H1 (cell line): Measurements from ENCODE around the gene TMC6. TPM values are rescaled to one million over a fixed set of nuclear protein-coding genes. Genes with fewer than 3 reads are reported as not detected.

Source experiments
- CTCF ChIA-PET: fragments of 300-600 bp; sonication (Branson Sonifier 250); formaldehyde crosslinking; loops from one replicate; lab custom pipeline; 2021; ENCODE audit not compliant: partially characterized antibody; lab: Charles Lee
- POLR2A ChIA-PET: fragments of 300-600 bp; sonication (Branson Sonifier 250); formaldehyde crosslinking; loops from one replicate; lab custom pipeline; 2021; ENCODE audit warnings: inconsistent platforms; ENCODE audit not compliant: partially characterized antibody; lab: Charles Lee
- DNase-seq, 2 experiments: peaks; one replicate each; pipeline versions ENCODE4 v3.0.0 to v3.0.0-alpha.2; 2010 to 2022; ENCODE audit warnings: low spot score in 2 of 2, low read depth in 1 of 2, mixed read lengths in 1 of 2
- FAIRE-seq: peaks from 2 replicates; lab custom pipeline; 2011; peaks lifted over from hg19 to GRCh38; lab: Jason Lieb, UNC
- H2AFZ ChIP-seq: 2 replicates; pipeline ENCODE4 v1.8.1; 2012; ENCODE audit warnings: low read length, inconsistent platforms
- H2AK5ac ChIP-seq: 2 replicates; pipeline ENCODE4 v1.6.1; 2013; ENCODE audit warnings: low read depth, low read length
- H2BK120ac ChIP-seq: replicated peaks from 2 replicates; pipeline ENCODE3; 2013; ENCODE audit warnings: low read depth, low read length, inconsistent platforms
- H2BK12ac ChIP-seq: 2 replicates; pipeline ENCODE4 v1.6.1; 2013; ENCODE audit warnings: low read depth, low read length
- H2BK15ac ChIP-seq: 2 replicates; pipeline ENCODE4 v1.6.1; 2013; ENCODE audit warnings: low read length
- H2BK20ac ChIP-seq: 2 replicates; pipeline ENCODE4 v1.6.1; 2013; ENCODE audit warnings: low read length
- H2BK5ac ChIP-seq: 2 replicates; pipeline ENCODE4 v1.6.1; 2013; ENCODE audit warnings: low read depth, low read length
- H3K14ac ChIP-seq: 2 replicates; pipeline ENCODE4 v1.6.1; 2013; ENCODE audit warnings: inconsistent platforms; ENCODE audit not compliant: insufficient read length
- H3K18ac ChIP-seq: 2 replicates; pipeline ENCODE4 v1.6.1; 2013; ENCODE audit warnings: low read length; ENCODE audit errors: extremely low read depth
- H3K23ac ChIP-seq: 2 replicates; pipeline ENCODE4 v1.6.1; 2013; ENCODE audit warnings: inconsistent platforms; ENCODE audit not compliant: insufficient read length
- H3K23me2 ChIP-seq: 2 replicates; pipeline ENCODE4 v1.6.1; 2013; ENCODE audit warnings: low read depth, low read length
- H3K27ac ChIP-seq: 2 replicates; pipeline ENCODE4 v1.6.1; 2011; ENCODE audit warnings: low read depth, low read length, inconsistent platforms
- H3K27me3 ChIP-seq, 4 experiments: replicated peaks in 1 of 4; 1 replicate in 1 of 4; 2 replicates in 3 of 4; pipeline versions ENCODE4 v1.6.1 to v1.8.1; 2011 to 2013; ENCODE audit warnings: low read length in 3 of 4, mild to moderate bottlenecking in 3 of 4, inconsistent platforms in 2 of 4, mixed read lengths in 2 of 4, moderate library complexity in 1 of 4; ENCODE audit not compliant: control insufficient read depth in 3 of 4, insufficient read depth in 3 of 4; ENCODE audit errors: extremely low read depth in 1 of 4
- H3K36me3 ChIP-seq, 4 experiments: 2 replicates each; pipeline versions ENCODE4 v1.6.1 to v1.8.1; 2011 to 2013; ENCODE audit warnings: mild to moderate bottlenecking in 4 of 4, low read length in 3 of 4, moderate library complexity in 2 of 4, control low read depth in 1 of 4, inconsistent platforms in 1 of 4; ENCODE audit not compliant: insufficient read depth in 4 of 4, control insufficient read depth in 2 of 4
- H3K4ac ChIP-seq: replicated peaks from 2 replicates; pipeline ENCODE3; 2013; ENCODE audit warnings: low read length, low read depth, mixed read lengths, inconsistent platforms; ENCODE audit not compliant: insufficient read length
- H3K4me1 ChIP-seq, 4 experiments: replicated peaks in 1 of 4; 1 replicate in 1 of 4; 2 replicates in 3 of 4; pipeline versions ENCODE4 v1.6.1 to v1.8.1; 2011 to 2013; ENCODE audit warnings: low read length in 3 of 4, inconsistent platforms in 2 of 4, mixed read lengths in 1 of 4; ENCODE audit not compliant: insufficient read depth in 4 of 4, control insufficient read depth in 3 of 4
- H3K4me2 ChIP-seq, 2 experiments: 2 replicates each; pipeline versions ENCODE4 v1.6.1 to v1.8.1; 2011 to 2013; ENCODE audit warnings: low read depth in 2 of 2, low read length in 2 of 2, control low read depth in 1 of 2, inconsistent platforms in 1 of 2, mild to moderate bottlenecking in 1 of 2; ENCODE audit not compliant: insufficient read depth in 1 of 2
- H3K4me3 ChIP-seq, 4 experiments: fragments of 200-600, 300-600 bp in 1 of 4; sonication (generic), shearing (Covaris generic), sonication (Bioruptor Twin) in 1 of 4; 2 replicates each; pipeline versions ENCODE4 v1.5.1 to v1.8.1; 2011 to 2016; ENCODE audit warnings: low read length in 4 of 4, low read depth in 3 of 4, control low read depth in 2 of 4, inconsistent platforms in 2 of 4, mild to moderate bottlenecking in 2 of 4, mixed read lengths in 1 of 4, moderate library complexity in 1 of 4; ENCODE audit not compliant: insufficient read depth in 2 of 4; ENCODE audit errors: extremely low read depth in 1 of 4
- H3K56ac ChIP-seq: replicated peaks from 2 replicates; pipeline ENCODE3; 2013; ENCODE audit warnings: low read depth, mild to moderate bottlenecking, mixed read lengths, low read length, inconsistent platforms; ENCODE audit not compliant: insufficient read length
- H3K79me1 ChIP-seq: 2 replicates; pipeline ENCODE4 v1.6.1; 2013; ENCODE audit warnings: low read depth, low read length, control low read depth
- H3K79me2 ChIP-seq, 2 experiments: 2 replicates each; pipeline versions ENCODE4 v1.6.1 to v1.8.1; 2012 to 2013; ENCODE audit warnings: low read length in 2 of 2, mild to moderate bottlenecking in 2 of 2, inconsistent platforms in 1 of 2; ENCODE audit not compliant: insufficient read depth in 2 of 2, control insufficient read depth in 1 of 2
- H3K9ac ChIP-seq, 4 experiments: replicated peaks in 1 of 4; 1 replicate in 1 of 4; 2 replicates in 3 of 4; pipeline versions ENCODE4 v1.6.1 to v1.8.1; 2011 to 2013; ENCODE audit warnings: low read depth in 3 of 4, low read length in 3 of 4, control low read depth in 2 of 4, mild to moderate bottlenecking in 2 of 4, moderate library complexity in 2 of 4, inconsistent platforms in 1 of 4; ENCODE audit errors: extremely low read depth in 1 of 4
- H3K9me3 ChIP-seq, 2 experiments: 2 replicates each; pipeline versions ENCODE4 v1.6.1 to v1.8.1; 2012 to 2013; ENCODE audit warnings: mild to moderate bottlenecking in 2 of 2, moderate library complexity in 2 of 2, control low read depth in 1 of 2, inconsistent platforms in 1 of 2, low read depth in 1 of 2, low read length in 1 of 2, mixed read lengths in 1 of 2; ENCODE audit not compliant: insufficient read depth in 2 of 2
- H4K20me1 ChIP-seq, 2 experiments: replicated peaks in 1 of 2; 2 replicates each; pipeline versions ENCODE3 to v1.8.1; 2011 to 2013; ENCODE audit warnings: inconsistent platforms in 2 of 2, low read length in 2 of 2, mild to moderate bottlenecking in 1 of 2; ENCODE audit not compliant: insufficient read depth in 2 of 2, control insufficient read depth in 1 of 2
- H4K5ac ChIP-seq: 2 replicates; pipeline ENCODE4 v1.6.1; 2013; ENCODE audit warnings: low read length, low read depth, mixed read lengths, inconsistent platforms; ENCODE audit not compliant: insufficient read length
- H4K8ac ChIP-seq: 2 replicates; pipeline ENCODE4 v1.8.0; 2013; ENCODE audit warnings: mild to moderate bottlenecking, moderate library complexity, low read length, inconsistent platforms; ENCODE audit not compliant: insufficient read depth; ENCODE audit errors: extremely low read depth
- H4K91ac ChIP-seq: replicated peaks from 2 replicates; pipeline ENCODE3; 2013; ENCODE audit warnings: low read length, mixed read lengths, inconsistent platforms; ENCODE audit not compliant: insufficient read length
- BCL11A ChIP-seq, 2 experiments: IDR thresholded peaks; one replicate each; pipeline ENCODE4 v1.6.1; 2011; ENCODE audit warnings: low read depth in 2 of 2, low read length in 2 of 2, mild to moderate bottlenecking in 2 of 2
- CEBPB ChIP-seq: IDR thresholded peaks from 2 replicates; pipeline ENCODE4 v1.6.1; 2012; ENCODE audit warnings: low read depth, low read length
- EGR1 ChIP-seq: IDR thresholded peaks from 2 replicates; pipeline ENCODE4 v1.6.1; 2011; ENCODE audit warnings: low read depth, low read length, borderline replicate concordance
- NANOG ChIP-seq: IDR thresholded peaks from 2 replicates; pipeline ENCODE4 v1.6.1; 2011; ENCODE audit warnings: low read length, low read depth, mild to moderate bottlenecking, inconsistent platforms; ENCODE audit not compliant: insufficient read depth, poor library complexity, severe bottlenecking
- NRF1 ChIP-seq: IDR thresholded peaks from 2 replicates; pipeline ENCODE4 v1.6.1; 2011; ENCODE audit warnings: mild to moderate bottlenecking, low read depth, low read length, improper control_type of control experiment
- WGBS, 2 experiments: shearing (Covaris generic) in 1 of 2; methylation state at CpG; one replicate each; pipeline versions ENCODE4 v1.1.6 to v1.1.7; 2013 to 2015; ENCODE audit warnings: low lambda C conversion rate in 2 of 2, mixed read lengths in 2 of 2, inconsistent platforms in 1 of 2, low coverage in 1 of 2, missing lambda C conversion rate in 1 of 2; ENCODE audit not compliant: insufficient replicate concordance in 2 of 2, insufficient coverage in 1 of 2, insufficient read length in 1 of 2; ENCODE audit errors: extremely low coverage in 1 of 2, missing lambda C conversion rate in 1 of 2; 5-methylcytosine and 5-hydroxymethylcytosine counted together
- polyA plus RNA-seq, 7 experiments: library from polyadenylated mRNA; depleted of rRNA in 3 of 7; stranded (reverse) in 5 of 7; unstranded in 2 of 7; fragments of >200 nt in 5 of 7; fragments of 200-250 nt in 2 of 7; gene quantifications; 1 replicate in 5 of 7; 2 replicates in 1 of 7; 4 replicates in 1 of 7; pipeline versions ENCODE4 v1.2.1 to v1.2.3, GENCODE V29; 2011 to 2013; ENCODE audit warnings: missing spikeins in 2 of 7, mixed read lengths in 2 of 7
- total RNA-seq: library from RNA; stranded (reverse); fragmentation: NEBNext Ultra II Directional; extraction: Animal tissue kit (Norgen Biotek cat#: 25700); gene quantifications from 2 replicates; pipeline ENCODE4 v1.2.1, GENCODE V29; 2021

Gene TMC6
- total and polyA plus RNA-seq, 2 of the 8 experiments (the other 6 are each of a cell fraction or from before 2014, with no cell fraction given) = 39.4 to 77.6 TPM

DNA sequence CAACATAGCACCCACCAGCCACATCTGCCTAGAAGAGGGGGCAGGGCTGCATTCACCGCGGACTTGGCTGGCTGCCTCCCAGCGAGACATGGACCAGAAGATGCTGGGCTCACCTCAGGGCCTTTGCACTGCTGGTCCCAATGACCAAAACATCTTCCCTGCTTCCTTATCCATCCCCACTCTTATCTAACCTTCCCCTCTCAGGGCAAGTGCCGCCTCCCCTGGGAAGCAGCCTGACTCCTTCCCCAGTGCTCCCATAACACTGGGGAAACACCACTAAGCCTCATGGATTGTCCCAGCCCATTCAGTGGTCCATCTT, 5.7 kb downstream of the TMC6 start:
- Histone ChIP-seq H4K91ac (no peak overlapping the region), H3K56ac (no peak overlapping the region), H3K14ac (no peak overlapping the region), H3K9ac (no peak overlapping the region), H2BK5ac (no peak overlapping the region), H4K8ac (no peak overlapping the region), H3K27ac (no peak overlapping the region), H3K9me3 (no peaks in the 10 kb centered on the region), H2BK15ac (no peak overlapping the region), H3K4me2 (no peak overlapping the region), H3K23me2 (peaks cover 11% of the 10 kb centered on the region), H4K20me1 (peaks cover 4 to 21% of the 10 kb centered on the region in 2 experiments), H2AK5ac (no peak overlapping the region), H4K5ac (no peak overlapping the region), H2BK20ac (no peak overlapping the region), H3K23ac (no peak overlapping the region), H2BK12ac (no peak overlapping the region), H3K4ac (no peak overlapping the region), H3K79me2 (no peaks in the 10 kb centered on the region), H3K18ac (no peak overlapping the region), H3K4me3 (no peak overlapping the region), H3K79me1 (peaks cover 3% of the 10 kb centered on the region), H2BK120ac (no peak overlapping the region), H3K36me3 (peaks cover 2 to 32% (median 13%) of the 10 kb centered on the region in 4 experiments; a peak in 5 of 8 replicates), H3K4me1 (peaks cover 0 to 14% (median 8%) of the 10 kb centered on the region in 4 experiments; a peak in 6 of 7 replicates), H3K27me3 (no peaks in the 10 kb centered on the region), H2AFZ (no peak overlapping the region)
- ChIA-PET CTCF (interaction anchor here (1.2 to 11.4 kb wide), 4 partner anchors 10 to 54 kb away, joined by 3 to 122 read pairs (median 4); no protein-coding TSS in a partner anchor), POLR2A (interaction anchor here (2.5 kb wide), 1 partner anchor 17 kb away, joined by 6 read pairs; no protein-coding TSS in a partner anchor)
- TF ChIP-seq EGR1 (no peak), BCL11A (IDR thresholded peaks at IDR 0.05; ENCODE audit: low read depth in 2 of 2, low read length in 2 of 2) (no peak), NANOG (no peak), NRF1 (no peak), CEBPB (no peak)
- FAIRE-seq (no peak), DNase-seq (no peak)
- WGBS, 2 experiments = 92% methylated on average over 4 of the region's 4 CpGs; no CpG with 5 or more reads in 1 of the 2 experiments
